ENCODE data around the gene ABCA5. TPM values are rescaled to one million over a fixed set of nuclear protein-coding genes. Genes with fewer than 3 reads are reported as not detected.

ABCA5 gene
- total and polyA plus RNA-seq, 2 of the 13 experiments (the other 11 are each of a cell fraction or from before 2014, with no cell fraction given) = 9.7 to 10.1 TPM

GRCh38 chr17:69269131-69269998, 57.6 kb downstream of the ABCA5 start (continued):
- TF ChIP-seq CSRNP1 (CRISPR knock-in tag; IDR thresholded peaks at IDR 0.05) = no peak
- peak in 1 of 2 experiments; percentile 17; a peak in 1 of 4 replicates for TF ChIP-seq EP300 (IDR thresholded peaks at IDR 0.05; ENCODE audit: low read depth in 2 of 2, low read length in 2 of 2)
- no peak for TF ChIP-seq EP300 (CRISPR knock-in tag; IDR thresholded peaks at IDR 0.05; ENCODE audit: borderline replicate concordance)
- TF ChIP-seq THRA (CRISPR knock-in tag; IDR thresholded peaks at IDR 0.05; ENCODE audit: borderline replicate concordance) = no peak
- TF ChIP-seq NFE2 (CRISPR knock-in tag; IDR thresholded peaks at IDR 0.05) = no peak

GRCh38 chr17:69268543-69269014, 58.4 kb downstream of the ABCA5 start:
- CTCF ChIA-PET (ENCODE audit: low intra/inter-chr PET ratio, low total read pairs) = no interaction called here
- Histone ChIP-seq H2AFZ (ENCODE audit: low read length) (peak overlapping the region; percentile 10), H3K9me3 (ENCODE audit: low read length) (no peaks in the 10 kb centered on the region), H4K20me1 (ENCODE audit: insufficient read depth, low read length) (no peaks in the 10 kb centered on the region), H3K27ac (ENCODE audit: extremely low read length, insufficient read depth, low read length) (peak overlapping the region; percentile 68), H3K4me1 (ENCODE audit: insufficient read depth, low read length) (peaks cover 29% of the 10 kb centered on the region), H3K27me3 (ENCODE audit: control insufficient read depth in 1 of 2, insufficient read depth in 2 of 2, low read length in 2 of 2) (no peaks in the 10 kb centered on the region), H3K36me3 (replicated peaks in 1 of 2; ENCODE audit: control insufficient read depth in 1 of 2, insufficient read depth in 2 of 2, low read length in 2 of 2) (no peaks in the 10 kb centered on the region), H3K9ac (ENCODE audit: insufficient read depth, low read depth, low read length) (peak overlapping the region; percentile 12), H3K4me3 (replicated peaks in 1 of 3; ENCODE audit: insufficient read depth in 1 of 3, low read depth in 2 of 3, low read length in 3 of 3) (peak overlapping the region; percentile 5 to 34 (median 28); a peak in 4 of 6 replicates), H3K4me2 (ENCODE audit: low read depth, low read length) (peak overlapping the region; percentile 82), H3K79me2 (ENCODE audit: insufficient read depth, low read length) (no peaks in the 10 kb centered on the region)
- DNase-seq (ENCODE audit: low spot score) = peak; percentile 94
- peak; percentile 85 for FAIRE-seq
- no TSS peak for BruUV-seq (replicated peaks)
- intact Hi-C loops (cut with micrococcal nuclease; ENCODE audit: unreplicated experiment) (loop anchor here (2.0 kb wide), 1 partner anchor 58 kb away; the partner anchor contains the start of gene ABCA5), in situ Hi-C loops (cut with HindIII; ENCODE audit: extremely low pct_ligation_motif_present, low pct_unique_long_range_greater_than_20kb) (no loop called here)
- peak; percentile 100 for ATAC-seq
- POLR2A ChIA-PET = interaction anchor here (1.2 kb wide), 1 partner anchor 58 kb away, joined by 5 read pairs; the partner anchor contains the start of gene ABCA5
- 2% methylated on average over 5 of the region's 5 CpGs for WGBS (ENCODE audit: low lambda C conversion rate)
- TF ChIP-seq MEIS2 (CRISPR knock-in tag; IDR thresholded peaks at IDR 0.05) (no peak), ZNF414 (CRISPR knock-in tag; IDR thresholded peaks at IDR 0.05) (0 out of 2 replicates have a peak, but pooled peaks have one; percentile 39), KDM4B (CRISPR knock-in tag; IDR thresholded peaks at IDR 0.05) (no peak), ZNF484 (CRISPR knock-in tag; IDR thresholded peaks at IDR 0.05; ENCODE audit: borderline replicate concordance, low read depth) (no peak), RFX5 (IDR thresholded peaks at IDR 0.05; ENCODE audit: low read depth, low read length) (peak; percentile 61; the same call in 1 of the 2 replicates), TCF7L2 (IDR thresholded peaks at IDR 0.05; ENCODE audit: low read depth, low read length) (no peak), FOXJ3 (CRISPR knock-in tag; IDR thresholded peaks at IDR 0.05; ENCODE audit: borderline replicate concordance) (peak; percentile 77; the same call in 1 of the 2 replicates), KDM5B (CRISPR knock-in tag; IDR thresholded peaks at IDR 0.05; ENCODE audit: borderline replicate concordance) (no peak), ZNF83 (CRISPR knock-in tag; IDR thresholded peaks at IDR 0.05; ENCODE audit: borderline replicate concordance) (no peak), SMAD3 (CRISPR knock-in tag; IDR thresholded peaks at IDR 0.05) (peak; percentile 54; the same call in 1 of the 2 replicates)
